ENCODE results near the gene AKAP13.
"Not testable (repeated sequence)": the region's sequence is repeated elsewhere in the genome, so short reads cannot be mapped to it uniquely, and the experiment has no call there.

Gene AKAP13

GRCh38 chr15:85795337-85796305 is 415.2 kb downstream of the AKAP13 start:
- no peak overlapping the region for H3K4me3 ChIP-seq (ENCODE audit: low read depth, low read length)

- H3K4me3 ChIP-seq (ENCODE audit: low read depth, low read length): not testable (repeated sequence)
Measured at GRCh38 chr15:85796371-85796770, 416.0 kb downstream of the AKAP13 start.

Data from iPS-11a (cell line).